ENCODE measurements around the gene PFKM.

DNA sequence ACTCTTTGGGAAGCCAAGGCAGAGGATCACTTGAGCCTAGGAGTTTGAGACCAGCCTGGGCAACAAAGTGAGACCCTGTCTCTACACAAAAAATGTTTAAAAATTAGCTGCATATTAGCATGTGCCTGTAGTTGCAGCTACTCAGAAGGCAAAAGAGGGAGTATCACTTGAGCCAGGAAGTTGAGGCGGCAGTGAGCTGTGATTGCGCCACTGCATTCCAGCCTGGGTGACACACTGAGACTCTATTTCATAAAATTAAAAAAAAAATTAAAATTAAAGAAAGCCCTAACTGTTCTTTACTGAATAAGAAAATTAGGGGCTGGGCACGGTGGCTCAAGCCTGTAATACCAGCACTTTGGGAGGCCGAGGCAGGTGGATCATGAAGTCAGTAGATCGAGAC lies 40.3 kb upstream of the PFKM start:
- TF ChIP-seq CTCF (conservative IDR thresholded peaks at IDR 0.05; ENCODE audit: low read depth, low read length) (no peak), SMC3 (IDR thresholded peaks at IDR 0.05; ENCODE audit: low read depth, low read length) (no peak), POLR2A (IDR thresholded peaks at IDR 0.05; ENCODE audit: low read depth, low read length) (no peak), CEBPB (IDR thresholded peaks at IDR 0.05; ENCODE audit: low read depth, low read length) (peak; percentile 98), BHLHE40 (IDR thresholded peaks at IDR 0.05; ENCODE audit: low read depth, low read length) (no peak), CHD1 (IDR thresholded peaks at IDR 0.05; ENCODE audit: low read depth, low read length) (no peak)
- TF ChIP-seq, protein P1, sequence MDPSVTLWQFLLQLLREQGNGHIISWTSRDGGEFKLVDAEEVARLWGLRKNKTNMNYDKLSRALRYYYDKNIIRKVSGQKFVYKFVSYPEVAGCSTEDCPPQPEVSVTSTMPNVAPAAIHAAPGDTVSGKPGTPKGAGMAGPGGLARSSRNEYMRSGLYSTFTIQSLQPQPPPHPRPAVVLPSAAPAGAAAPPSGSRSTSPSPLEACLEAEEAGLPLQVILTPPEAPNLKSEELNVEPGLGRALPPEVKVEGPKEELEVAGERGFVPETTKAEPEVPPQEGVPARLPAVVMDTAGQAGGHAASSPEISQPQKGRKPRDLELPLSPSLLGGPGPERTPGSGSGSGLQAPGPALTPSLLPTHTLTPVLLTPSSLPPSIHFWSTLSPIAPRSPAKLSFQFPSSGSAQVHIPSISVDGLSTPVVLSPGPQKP (IDR thresholded peaks at IDR 0.05; ENCODE audit: borderline replicate concordance, low read depth, low read length), result no peak
